NCI-H526 (cell line): ENCODE results near the gene STK10.
A peak's percentile ranks its signal among the peaks of the same experiment; 100 is the strongest.

Source experiments
- DNase-seq, 2 experiments: peaks; one replicate each; lab custom pipeline; 2025; lab: John Stamatoyannopoulos, UW

Gene STK10

GRCh38 chr5:172142709-172143215 lies 45.3 kb downstream of the STK10 start:
- no peak for DNase-seq

- peak in 1 of 2 experiments; percentile 61 for DNase-seq
These were observed 46.1 kb downstream of the STK10 start for GRCh38 chr5:172141949-172142319.

GRCh38 chr5:172140866-172141265 lies 47.2 kb downstream of the STK10 start:
- DNase-seq, result no peak

GRCh38 chr5:172140120-172140519 lies 47.9 kb downstream of the STK10 start:
- no peak for DNase-seq

- DNase-seq, result no peak
These were observed 51.0 kb downstream of the STK10 start for GRCh38 chr5:172137046-172137445.

- no peak for DNase-seq
These were observed 54.5 kb downstream of the STK10 start for GRCh38 chr5:172133359-172134029.

GRCh38 chr5:172131690-172132089 lies 56.3 kb downstream of the STK10 start:
- DNase-seq, result no peak

- no peak for DNase-seq
These were observed 58.6 kb downstream of the STK10 start for GRCh38 chr5:172129256-172129910.

GRCh38 chr5:172127581-172127980 lies 60.4 kb downstream of the STK10 start:
- no peak for DNase-seq

GRCh38 chr5:172123269-172123692 lies 64.7 kb downstream of the STK10 start:
- no peak for DNase-seq

GRCh38 chr5:172119921-172120688 lies 67.9 kb downstream of the STK10 start:
- DNase-seq, result no peak

- DNase-seq, result no peak
These were observed 69.1 kb downstream of the STK10 start for GRCh38 chr5:172118891-172119290.

- DNase-seq, result no peak
These were observed 69.9 kb downstream of the STK10 start for GRCh38 chr5:172117977-172118701.

GRCh38 chr5:172115541-172115982 lies 72.5 kb downstream of the STK10 start:
- no peak for DNase-seq

- no peak for DNase-seq
These were observed 73.1 kb downstream of the STK10 start for GRCh38 chr5:172114875-172115422.

- no peak for DNase-seq
These were observed 75.0 kb downstream of the STK10 start for GRCh38 chr5:172113036-172113435.

- no peak for DNase-seq
These were observed 76.2 kb downstream of the STK10 start for GRCh38 chr5:172111852-172112225.

- peak in 1 of 2 experiments; percentile 40 for DNase-seq
These were observed 76.8 kb downstream of the STK10 start for GRCh38 chr5:172110921-172111851.

- DNase-seq, result no peak
These were observed 77.7 kb downstream of the STK10 start for GRCh38 chr5:172110260-172110815.

GRCh38 chr5:172109749-172110148 lies 78.3 kb downstream of the STK10 start:
- DNase-seq, result no peak
